Inflammatory macrophage treated with lipopolysaccharide for 1 hour (primary cell): Measurements from ENCODE around the gene ADAMTSL1.

Experiments used
- DNase-seq, 2 donors: peaks; one replicate each; pipeline ENCODE4 v3.0.0-alpha.2; 2020 to 2022

The ADAMTSL1 gene

DNA sequence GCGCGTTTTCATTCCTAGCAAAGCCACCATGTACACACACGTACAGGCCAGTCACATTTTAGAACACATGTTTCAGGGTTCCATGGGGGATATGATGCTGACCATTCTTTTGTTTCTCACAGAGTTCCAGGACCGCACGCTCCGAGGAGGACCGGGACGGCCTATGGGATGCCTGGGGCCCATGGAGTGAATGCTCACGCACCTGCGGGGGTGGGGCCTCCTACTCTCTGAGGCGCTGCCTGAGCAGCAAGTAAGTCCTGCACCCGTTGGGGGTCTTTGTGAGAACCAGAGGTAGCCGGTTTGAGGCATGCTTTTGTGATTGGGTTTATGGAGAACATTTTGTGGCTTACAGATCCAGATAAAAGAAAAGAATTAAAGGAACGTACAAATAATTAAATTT lies 30.8 kb downstream of the ADAMTSL1 start:
- no peak for DNase-seq

DNA sequence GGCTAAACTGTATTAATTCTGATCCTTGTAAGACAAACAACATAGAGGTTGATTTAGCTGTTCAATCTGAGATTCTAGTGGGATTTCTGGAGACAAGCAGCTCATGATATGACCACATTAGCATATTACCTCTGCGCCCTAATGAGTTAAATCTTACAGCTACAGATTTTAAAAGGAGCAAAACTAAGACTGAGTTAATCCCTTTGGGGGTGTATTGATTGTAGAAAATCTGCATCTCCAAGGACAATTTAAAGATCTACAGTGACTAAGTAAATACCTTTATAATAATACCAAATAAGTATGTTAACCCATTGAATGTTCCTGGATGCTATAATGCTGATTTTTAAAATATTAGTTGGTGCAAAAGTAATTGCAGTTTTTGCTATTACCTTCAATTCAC lies 33.2 kb downstream of the ADAMTSL1 start:
- DNase-seq, result no peak

DNA sequence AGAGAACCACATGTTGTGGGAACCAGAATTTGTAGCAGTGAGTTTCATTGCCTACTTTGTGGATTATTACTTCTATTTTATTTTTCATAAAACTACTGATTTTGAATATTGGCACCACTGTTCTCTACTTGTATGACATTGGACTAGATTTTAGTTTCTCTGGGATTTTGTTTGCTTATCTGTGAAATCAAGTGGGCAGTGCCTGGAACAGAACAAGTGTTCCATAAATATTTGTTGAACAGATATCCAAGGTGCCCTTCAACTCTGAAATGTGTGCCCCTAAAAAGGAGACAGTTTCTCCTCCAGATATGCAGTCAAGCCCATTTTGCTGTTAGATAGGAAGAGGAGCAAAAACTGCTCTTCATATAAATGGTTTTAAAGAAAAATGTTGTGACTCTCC lies 42.6 kb downstream of the ADAMTSL1 start:
- DNase-seq, result no peak

DNA sequence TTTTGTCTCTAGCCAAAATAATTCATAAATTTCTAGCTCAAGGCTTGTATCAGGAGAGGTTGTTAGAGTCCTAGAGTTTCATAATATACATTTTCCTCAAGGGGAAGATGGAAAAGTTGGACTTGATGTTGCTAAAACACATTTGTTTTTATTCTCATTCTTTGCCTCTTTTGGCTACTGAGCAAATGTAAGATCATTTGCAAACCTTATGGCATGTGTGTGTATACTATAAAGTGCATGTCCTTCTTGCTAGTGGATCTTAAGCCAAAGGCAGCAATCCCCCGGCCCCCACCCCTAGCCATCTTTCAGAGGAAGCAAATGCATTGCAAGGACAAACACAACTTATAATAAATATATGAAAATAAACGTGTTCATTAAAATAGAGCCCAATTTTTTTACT lies 43.0 kb downstream of the ADAMTSL1 start:
- DNase-seq, result no peak

DNA sequence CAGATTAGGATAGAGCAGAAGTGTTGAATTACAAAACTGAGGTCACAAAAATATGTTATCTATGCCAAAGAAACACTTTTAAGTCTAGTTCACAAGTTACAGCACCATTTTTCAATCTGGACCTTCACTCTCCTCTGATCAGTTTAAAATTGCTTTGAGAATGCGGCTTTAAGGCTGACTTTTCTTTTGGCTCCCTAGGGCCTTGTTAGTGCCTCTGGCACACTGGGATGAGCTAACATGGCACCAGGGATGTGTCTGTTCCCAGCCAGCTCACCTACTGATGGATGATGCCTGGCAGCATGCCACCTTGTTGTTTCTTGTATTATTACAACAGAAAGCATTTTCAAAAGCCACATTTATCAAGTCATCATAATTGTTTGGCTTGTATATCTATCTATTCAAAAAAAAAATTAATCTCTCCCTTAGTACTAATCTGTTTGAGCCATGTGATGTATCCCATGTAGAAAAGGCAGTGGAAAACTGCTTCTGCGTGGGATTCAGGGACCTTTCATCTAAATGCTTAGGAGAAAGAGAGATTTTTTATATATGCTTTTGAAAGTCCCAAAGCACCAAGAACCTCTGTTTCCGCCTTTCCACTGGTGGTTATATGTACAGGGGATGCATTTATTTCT lies 46.6 kb downstream of the ADAMTSL1 start:
- DNase-seq, result no peak

DNA sequence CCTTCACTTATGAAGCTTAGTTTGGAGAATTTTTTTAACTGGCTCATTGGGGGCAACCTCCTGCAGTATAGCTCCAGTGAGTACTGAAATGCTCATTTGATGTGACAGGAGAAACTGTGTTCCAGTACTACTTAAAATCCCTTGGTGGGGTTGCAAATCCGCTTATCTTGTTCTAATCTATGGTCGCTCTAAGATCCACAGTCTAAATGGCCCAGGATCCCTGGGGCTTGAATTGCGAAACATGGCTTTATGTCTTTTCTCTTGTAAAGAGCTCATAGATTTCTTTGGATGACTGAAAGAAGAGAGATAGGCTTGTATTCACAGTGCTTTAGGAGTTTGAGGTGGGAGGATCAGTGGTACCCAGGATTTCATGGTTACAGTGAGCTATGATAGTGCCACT lies 52.7 kb downstream of the ADAMTSL1 start:
- no peak for DNase-seq

DNA sequence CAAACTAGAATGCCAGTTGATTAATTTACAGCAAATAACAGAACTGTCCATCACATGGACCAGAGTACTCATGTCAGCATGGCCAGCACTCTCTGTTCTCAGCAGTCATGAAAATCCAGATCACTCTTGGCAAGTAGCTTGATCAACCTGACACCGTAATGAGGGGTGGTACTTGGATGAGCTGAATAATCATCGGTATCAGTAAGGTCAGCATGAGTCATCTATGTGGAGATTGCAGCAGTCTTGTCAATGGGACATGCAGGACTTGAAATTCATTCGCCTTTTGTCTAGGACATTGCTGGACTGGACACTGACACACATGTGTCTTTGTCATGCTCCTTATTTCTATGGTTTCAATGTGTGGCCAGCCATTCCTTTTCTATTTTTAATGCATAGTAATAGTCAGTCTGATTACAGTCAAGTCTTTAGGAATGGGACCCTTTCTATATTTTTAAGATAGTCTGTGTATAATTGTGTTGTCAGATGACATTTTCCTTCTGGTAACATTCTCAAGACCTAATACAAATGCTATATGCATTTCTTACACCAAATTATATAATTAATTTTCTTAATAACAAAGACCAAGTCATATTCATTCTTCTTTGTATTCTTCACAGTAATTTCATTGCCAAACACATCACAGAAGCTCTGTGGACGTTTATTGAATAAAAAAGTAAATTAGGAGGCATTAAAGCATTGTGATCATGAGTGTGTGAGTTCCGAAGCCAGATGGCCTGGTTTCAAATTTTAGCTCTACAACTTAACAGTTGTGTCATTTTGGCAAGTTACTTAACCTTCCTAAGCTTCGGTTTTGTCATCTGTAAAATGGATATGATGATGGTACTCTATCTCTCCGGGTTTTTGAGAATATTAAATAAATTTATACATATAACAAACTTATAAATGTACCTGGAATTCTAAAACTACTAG lies 57.4 kb downstream of the ADAMTSL1 start:
- no peak for DNase-seq

DNA sequence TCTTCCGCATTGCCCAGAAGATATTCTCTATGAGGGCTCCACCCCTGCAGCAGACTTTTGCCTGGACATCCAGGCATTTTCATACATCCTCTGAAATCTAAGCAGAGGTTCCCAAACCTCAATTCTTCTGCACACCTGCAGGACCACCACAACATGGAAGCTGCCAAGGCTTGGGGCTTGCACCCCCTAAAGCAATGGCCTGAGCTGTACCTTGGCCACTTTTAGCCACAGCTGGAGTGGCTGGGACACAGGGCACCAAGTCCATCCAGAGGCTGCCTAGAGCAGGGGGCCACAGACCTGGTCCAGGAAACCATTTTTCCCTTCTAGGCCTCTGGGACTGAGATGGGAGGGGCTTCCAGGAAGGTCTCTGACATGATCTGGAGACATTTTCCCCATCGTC lies 60.7 kb downstream of the ADAMTSL1 start:
- no peak for DNase-seq

DNA sequence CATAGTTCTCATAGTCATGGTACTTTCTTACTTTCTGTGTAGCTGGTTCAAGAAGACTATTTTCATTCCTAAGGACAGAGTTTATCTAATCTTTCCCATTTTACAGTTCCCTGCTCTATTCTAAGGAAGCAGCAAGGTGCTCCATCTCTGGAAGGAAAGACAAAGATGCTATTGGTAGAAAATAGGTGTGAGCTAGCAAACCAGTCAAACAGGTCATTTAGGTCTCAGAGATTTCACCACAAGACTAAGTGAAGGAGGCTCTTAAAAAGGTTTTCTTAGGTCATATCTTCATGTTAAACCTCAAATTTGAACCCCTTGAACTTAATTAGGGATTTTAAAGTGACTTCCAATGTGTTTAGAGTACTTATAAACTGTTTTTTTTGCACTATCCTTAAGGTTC lies 62.6 kb downstream of the ADAMTSL1 start:
- DNase-seq, result no peak

DNA sequence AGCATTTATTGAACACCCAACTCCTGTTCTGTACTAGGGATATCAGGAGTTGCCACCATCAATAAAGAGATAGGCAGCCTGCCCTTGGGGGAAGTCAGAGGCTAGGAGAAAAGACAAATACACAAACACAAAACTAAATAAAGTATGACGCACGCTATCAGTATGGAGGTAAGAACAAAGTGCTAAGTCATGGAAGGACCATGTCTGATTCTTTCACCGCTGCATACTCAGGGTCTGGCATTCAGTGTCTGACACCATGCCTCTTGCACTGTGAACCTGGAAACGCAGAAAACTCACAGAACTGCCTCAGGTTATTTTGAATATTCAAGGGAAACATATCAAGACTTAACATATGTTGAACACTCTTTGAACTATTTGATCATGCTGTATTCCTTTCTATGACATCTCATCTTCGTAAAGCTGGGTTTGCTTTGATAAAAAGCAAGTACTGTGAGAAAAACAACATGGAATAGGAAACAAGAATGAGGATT lies 65.3 kb downstream of the ADAMTSL1 start:
- DNase-seq, result no peak

DNA sequence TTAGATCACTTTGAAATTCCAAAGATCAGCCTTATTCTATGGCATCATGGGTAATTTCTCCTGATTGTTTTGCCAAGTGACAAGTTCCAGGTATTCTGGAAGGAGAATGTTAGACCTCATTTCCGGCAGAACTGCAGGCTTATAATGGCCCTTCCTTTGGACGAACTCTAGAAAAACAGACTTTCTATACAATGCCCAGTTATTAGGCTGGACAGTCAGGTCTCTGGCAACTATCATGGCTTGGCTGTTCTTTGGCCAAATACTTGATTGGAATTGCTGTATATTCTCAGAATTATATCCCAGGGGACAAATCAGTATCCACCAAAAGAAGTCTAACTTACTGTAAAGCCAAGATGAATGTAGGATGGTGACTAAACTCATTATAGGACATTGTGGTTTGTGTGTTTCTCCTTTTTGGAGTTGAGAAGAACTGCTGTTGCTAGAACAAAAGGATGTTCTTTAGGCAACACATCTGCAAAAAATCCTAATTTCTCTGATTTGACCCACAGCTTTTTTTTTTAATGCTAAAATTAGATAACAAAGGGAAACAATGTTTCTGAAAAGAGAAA lies 69.0 kb downstream of the ADAMTSL1 start:
- DNase-seq, result no peak

DNA sequence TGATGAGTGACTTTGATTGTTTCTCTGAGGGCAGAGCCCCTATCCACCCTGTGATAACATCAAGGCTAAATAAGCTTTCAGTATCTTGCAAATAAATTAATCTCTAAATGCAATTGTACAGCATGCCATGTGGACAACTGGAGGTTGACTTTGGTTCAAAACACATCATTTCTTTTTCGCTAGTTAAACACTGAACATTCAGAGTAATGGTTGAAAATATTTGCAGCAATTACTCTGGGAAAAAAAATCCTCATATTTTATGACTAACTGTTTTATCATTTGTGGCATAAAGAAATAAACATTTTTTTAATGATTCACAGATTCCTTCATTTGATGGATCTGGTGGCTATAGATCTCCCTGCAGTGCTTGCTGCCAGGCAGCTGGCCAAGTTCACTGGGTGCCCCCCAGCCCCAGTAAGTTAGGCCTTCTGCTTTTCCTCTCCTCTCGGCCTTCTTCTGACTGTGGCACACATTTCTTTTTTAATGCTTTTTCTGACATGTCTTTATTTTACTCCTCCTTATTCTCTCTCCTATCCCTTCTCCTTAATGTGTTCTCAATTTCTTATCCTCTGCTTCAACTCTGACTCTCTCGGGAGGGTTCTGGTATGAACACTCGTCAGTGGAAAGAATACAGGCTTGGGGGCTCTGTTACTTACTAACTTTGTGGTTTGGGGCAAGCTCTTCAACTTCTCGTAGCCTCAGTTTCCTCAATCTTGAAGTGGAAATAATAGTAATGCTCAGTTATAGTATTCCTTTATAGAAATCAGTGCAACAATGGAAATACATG lies 69.6 kb downstream of the ADAMTSL1 start:
- DNase-seq, result no peak

DNA sequence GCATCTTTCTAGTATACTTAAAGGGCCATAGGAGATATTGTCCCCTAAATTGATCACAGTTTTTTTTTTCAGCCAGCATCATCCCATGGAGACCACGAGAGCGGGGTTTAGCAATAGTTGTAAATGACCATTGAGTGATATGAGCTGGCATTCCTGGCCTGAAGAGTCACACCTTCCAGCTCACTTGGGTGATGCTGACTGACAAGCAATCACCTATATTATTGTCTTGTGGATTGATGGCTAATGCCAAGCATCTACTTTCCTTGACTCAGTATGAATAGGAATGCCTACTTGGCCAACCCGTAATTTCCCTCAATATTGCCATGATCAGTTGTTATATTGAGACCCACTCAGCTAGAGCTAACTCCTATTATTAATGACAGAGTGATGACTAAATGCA lies 70.5 kb downstream of the ADAMTSL1 start:
- no peak for DNase-seq

DNA sequence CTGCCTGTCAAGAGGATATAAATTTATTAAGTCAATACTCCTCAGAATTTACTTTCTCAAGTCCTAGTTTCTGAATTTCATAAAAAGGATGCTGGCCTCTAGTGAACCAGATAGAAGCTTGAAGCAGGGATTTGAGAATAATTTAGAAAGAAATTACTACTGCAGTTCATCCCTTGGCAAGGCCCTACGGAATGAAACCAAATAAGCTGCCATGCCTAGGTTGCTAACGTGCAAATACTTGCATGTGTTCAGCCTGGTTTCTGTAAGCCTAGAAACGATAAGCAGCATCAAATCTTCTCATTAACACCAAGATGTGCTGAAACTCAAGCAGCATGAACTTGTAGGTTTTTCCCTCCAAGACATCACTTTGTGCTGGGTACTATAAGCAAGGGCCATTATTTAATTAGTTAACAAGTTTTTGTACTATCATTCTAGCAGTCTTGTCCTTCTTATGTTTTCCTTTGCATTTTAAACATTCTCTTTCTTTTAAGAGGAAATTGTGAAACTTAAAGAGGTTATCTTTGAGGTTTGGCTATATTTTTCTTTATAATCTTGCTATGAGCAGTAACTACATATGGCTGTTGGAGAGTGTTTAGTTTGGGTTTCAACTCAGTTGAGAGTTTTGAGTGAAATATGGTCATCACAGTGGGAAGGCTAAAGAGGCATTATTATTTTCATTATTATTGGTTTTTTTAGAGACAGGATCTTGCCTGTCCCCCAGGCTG lies 71.8 kb downstream of the ADAMTSL1 start:
- DNase-seq, result no peak

DNA sequence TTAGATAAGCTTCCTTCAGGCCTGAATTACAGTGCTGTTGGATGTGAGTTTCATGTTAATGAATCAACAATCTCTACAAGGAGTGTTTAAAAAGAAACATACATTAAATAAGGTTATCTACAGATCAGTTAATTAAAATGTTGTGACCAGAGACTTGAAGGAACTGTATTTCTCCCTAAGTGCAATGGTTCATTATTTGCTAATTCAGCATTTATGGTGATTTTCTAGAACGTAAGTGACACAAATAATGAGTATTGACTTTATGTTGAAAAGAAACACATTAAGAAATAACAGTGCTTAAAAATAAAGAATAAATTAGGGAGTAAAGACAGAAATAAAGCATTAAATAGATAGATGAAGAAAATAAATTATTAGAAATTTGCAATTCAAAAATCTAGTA lies 74.5 kb downstream of the ADAMTSL1 start:
- no peak for DNase-seq

DNA sequence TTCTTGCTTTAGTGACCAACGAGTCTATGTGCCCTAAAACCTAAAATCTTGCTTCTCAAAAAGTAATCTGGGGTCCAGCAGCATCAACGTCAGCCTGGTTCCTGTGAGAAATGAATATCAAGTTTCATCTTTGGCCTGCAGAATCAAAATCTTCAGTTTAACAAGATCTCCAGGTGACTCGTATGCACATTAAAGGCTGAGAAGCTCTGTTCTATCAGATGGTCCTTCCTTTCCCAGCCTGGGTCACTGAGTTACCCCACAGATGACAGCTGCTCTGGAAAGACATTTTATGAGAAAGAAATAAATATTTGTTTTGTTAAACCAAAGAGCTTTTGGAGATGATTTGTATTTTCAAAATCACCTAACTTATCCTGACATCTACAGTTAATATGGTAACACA lies 75.8 kb downstream of the ADAMTSL1 start:
- no peak for DNase-seq

DNA sequence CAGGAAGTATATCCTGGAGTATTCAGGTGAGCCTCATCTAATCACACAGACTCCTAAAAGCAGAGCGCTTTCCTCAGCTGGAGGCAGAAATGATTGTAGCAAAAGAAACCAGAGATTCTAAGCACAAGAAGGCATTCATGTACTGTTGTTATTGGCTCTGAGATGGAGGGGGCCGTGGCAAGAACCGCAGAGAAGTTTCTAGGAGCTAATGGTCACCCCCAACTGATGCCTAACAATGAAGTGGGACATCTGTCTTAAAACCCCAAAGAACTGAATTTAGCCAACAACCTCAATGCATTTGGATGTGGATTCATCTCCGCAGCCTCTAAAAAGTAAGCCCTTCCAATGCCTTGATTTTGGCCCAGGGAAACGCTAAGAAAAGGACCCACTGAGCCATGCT lies 76.3 kb downstream of the ADAMTSL1 start:
- DNase-seq, result no peak

DNA sequence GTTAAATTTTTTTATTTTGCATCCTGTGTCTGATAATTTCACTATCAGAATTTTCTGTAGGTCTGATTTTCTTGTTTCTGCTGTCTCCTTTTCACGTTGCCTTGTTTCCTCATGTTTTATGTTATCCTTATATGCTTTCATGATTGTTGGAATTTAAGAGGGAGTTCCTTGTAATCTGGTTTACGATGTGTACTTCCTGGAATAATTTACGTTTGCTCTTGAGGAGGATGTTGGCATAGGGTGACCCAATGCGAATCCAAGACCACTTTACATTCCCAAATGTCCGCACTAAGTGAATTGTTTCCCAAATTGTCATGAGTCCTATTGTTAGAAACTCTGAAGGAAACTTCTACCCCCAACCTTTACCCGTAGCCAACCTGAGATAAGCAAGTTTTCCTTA lies 80.3 kb downstream of the ADAMTSL1 start:
- no peak for DNase-seq

DNA sequence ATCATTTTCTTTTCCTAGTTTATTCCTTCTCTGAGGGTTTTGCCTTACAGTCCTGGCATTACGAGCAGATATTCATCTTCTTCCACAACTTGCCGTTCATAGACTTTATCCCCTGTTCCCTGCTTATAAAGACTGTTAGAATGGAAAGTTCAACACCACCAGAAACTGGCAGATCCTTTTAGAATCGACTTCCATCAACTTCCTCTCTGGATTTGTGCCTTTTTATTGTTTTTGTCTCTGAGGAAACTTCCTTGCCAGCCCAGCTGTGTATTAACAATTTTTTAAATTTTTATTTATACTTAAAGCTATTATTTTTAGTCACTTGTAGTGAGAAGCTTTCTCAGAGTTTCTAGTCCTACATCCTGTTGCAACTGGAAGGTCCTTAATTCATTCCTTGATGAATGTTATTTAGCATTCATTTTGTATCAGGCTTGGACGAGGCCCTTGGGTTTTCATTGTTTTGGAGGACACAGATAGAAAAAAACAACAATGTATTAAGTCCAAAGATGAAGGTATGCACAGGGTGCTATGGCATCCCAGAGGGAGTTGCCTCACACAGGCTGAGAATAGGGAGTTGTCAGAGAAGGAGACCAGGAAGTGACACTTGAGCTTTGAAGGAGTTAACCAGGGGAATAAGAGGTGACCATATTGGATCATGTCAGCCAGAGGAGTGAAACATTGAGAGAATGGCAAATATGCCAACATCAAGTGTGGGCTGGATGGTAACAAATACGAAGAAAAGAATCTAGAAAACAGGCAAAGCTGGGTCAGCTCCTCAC lies 81.3 kb downstream of the ADAMTSL1 start:
- no peak for DNase-seq

DNA sequence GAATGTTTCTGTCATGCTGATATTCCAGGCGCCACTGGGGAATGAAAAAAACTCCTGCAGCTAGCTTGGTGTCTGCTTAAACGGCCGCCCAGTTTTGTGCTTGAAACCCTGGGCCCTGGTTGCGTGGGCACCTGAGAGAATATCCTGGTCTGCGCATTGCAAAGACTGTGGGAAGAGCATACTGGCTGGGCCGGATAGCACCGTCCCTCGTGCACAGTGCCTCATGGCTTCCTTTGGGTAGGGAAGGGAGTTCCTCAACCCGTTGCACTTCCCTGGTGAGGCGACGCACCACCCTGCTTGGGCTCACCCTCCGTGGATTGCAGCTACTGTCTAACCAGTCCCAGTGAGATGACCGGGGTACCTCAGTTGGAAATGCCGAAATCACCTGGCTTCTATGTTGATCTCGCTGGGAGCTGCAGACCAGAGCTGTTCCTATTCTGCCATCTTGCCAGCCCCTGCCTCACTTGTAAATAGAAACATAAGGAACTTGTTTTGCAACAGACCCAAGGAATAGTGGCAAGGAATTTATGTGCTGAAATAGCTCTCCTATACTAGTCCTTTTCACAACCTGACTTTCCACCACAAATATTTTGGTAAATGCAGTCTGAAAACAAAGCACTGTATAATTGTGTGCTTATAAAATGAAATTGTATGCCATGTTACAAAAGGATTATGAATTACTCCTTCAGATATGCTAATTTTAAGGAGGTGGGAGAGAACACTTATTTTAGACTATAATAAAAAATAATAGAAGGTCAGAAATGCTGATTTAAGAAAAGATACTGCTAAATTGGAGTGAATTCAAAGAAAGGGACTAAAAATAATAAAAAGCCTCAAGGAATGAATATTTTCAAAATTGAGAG lies 90.3 kb downstream of the ADAMTSL1 start:
- no peak for DNase-seq

DNA sequence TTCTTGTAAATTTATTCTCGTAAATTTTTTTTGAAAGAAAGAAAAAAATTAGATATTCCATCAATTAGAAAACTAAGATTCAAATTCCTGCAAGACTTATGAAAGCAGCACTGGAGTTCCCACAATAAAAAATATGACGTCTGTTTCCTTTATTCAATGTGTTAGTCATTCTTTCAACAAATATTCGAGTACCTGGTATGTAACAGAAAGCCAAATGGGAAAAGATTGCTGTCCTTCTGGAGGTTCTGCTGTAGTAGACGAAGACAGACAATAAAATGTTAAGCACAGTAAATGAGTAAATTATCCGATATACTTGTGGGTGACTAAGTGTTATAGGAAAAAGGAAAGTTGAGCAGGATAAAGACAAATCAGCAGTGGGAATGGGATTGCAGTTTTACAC lies 92.2 kb downstream of the ADAMTSL1 start:
- DNase-seq, result no peak
